ENCODE results near the gene TNRC6C. TPM values are rescaled to one million over a fixed set of nuclear protein-coding genes. Genes with fewer than 3 reads are reported as not detected.
"Not testable (repeated sequence)": the region's sequence is repeated elsewhere in the genome, so short reads cannot be mapped to it uniquely, and the experiment has no call there.

Gene TNRC6C
- total RNA-seq, 1 experiment from 2014 or later = 2.6 TPM

GRCh38 chr17:77961741-77962140, 3.2 kb downstream of the TNRC6C start:
- DNase-seq (ENCODE audit: low spot score) = no peak

GRCh38 chr17:77962348-77962747, 3.8 kb downstream of the TNRC6C start:
- DNase-seq (ENCODE audit: low spot score) = no peak

- peak; percentile 88 for DNase-seq (ENCODE audit: low spot score)
Measured at GRCh38 chr17:77963441-77963840, 4.9 kb downstream of the TNRC6C start.

GRCh38 chr17:77965352-77965751, 6.8 kb downstream of the TNRC6C start:
- DNase-seq (ENCODE audit: low spot score) = no peak

- no peak for DNase-seq (ENCODE audit: low spot score)
Measured at GRCh38 chr17:77966476-77966875, 8.0 kb downstream of the TNRC6C start.

GRCh38 chr17:77968788-77969187, 10.3 kb downstream of the TNRC6C start:
- no peak for DNase-seq (ENCODE audit: low spot score)

- not testable (repeated sequence) for DNase-seq (ENCODE audit: low spot score)
Measured at GRCh38 chr17:77972271-77972670, 13.8 kb downstream of the TNRC6C start.

GRCh38 chr17:77973953-77974352, 15.4 kb downstream of the TNRC6C start:
- DNase-seq (ENCODE audit: low spot score) = no peak

- DNase-seq (ENCODE audit: low spot score) = no peak
Measured at GRCh38 chr17:77974396-77974795, 15.9 kb downstream of the TNRC6C start.

- DNase-seq (ENCODE audit: low spot score) = not testable (repeated sequence)
Measured at GRCh38 chr17:77982430-77982829, 23.9 kb downstream of the TNRC6C start.

- DNase-seq (ENCODE audit: low spot score) = no peak
Measured at GRCh38 chr17:77990301-77990700, 31.8 kb downstream of the TNRC6C start.

- DNase-seq (ENCODE audit: low spot score) = not testable (repeated sequence)
Measured at GRCh38 chr17:77993735-77994134, 35.2 kb downstream of the TNRC6C start.

- DNase-seq (ENCODE audit: low spot score) = no peak
Measured at GRCh38 chr17:77995146-77995852, 36.8 kb downstream of the TNRC6C start.

GRCh38 chr17:77996256-77996655, 37.8 kb downstream of the TNRC6C start:
- DNase-seq (ENCODE audit: low spot score) = no peak

GRCh38 chr17:77999413-78000173, 41.1 kb downstream of the TNRC6C start:
- DNase-seq (ENCODE audit: low spot score) = peak; percentile 48

GRCh38 chr17:78000341-78000740, 41.8 kb downstream of the TNRC6C start:
- peak; percentile 28 for DNase-seq (ENCODE audit: low spot score)

GRCh38 chr17:78001182-78001581, 42.7 kb downstream of the TNRC6C start:
- no peak for DNase-seq (ENCODE audit: low spot score)

- no peak for DNase-seq (ENCODE audit: low spot score)
Measured at GRCh38 chr17:78001612-78002011, 43.1 kb downstream of the TNRC6C start.

- DNase-seq (ENCODE audit: low spot score) = no peak
Measured at GRCh38 chr17:78002166-78002565, 43.7 kb downstream of the TNRC6C start.

GRCh38 chr17:78005452-78006171, 47.1 kb downstream of the TNRC6C start:
- no peak for DNase-seq (ENCODE audit: low spot score)

GRCh38 chr17:78006338-78006737, 47.8 kb downstream of the TNRC6C start:
- no peak for DNase-seq (ENCODE audit: low spot score)

- no peak for DNase-seq (ENCODE audit: low spot score)
Measured at GRCh38 chr17:78007647-78008046, 49.1 kb downstream of the TNRC6C start.

- no peak for DNase-seq (ENCODE audit: low spot score)
Measured at GRCh38 chr17:78010759-78011158, 52.3 kb downstream of the TNRC6C start.
